ENCODE data around the gene AKAP13. TPM values are rescaled to one million over a fixed set of nuclear protein-coding genes. Genes with fewer than 3 reads are reported as not detected.
"Not testable (repeated sequence)": the region's sequence is repeated elsewhere in the genome, so short reads cannot be mapped to it uniquely, and the experiment has no call there.

Gene AKAP13
- total RNA-seq, 4 donors from 2014 or later: 332 to 362 (median 351) TPM

GRCh38 chr15:85479071-85479647 is 98.8 kb downstream of the AKAP13 start:
- Histone ChIP-seq H3K4me1 (peaks cover 0 to 64% (median 27%) of the 10 kb centered on the region in 4 donors), H3K36me3 (no peaks in the 10 kb centered on the region), H3K27ac (peak overlapping the region in 2 of 4 donors; percentile 36 to 50), H3K9me3 (no peaks in the 10 kb centered on the region), H3K27me3 (no peaks in the 10 kb centered on the region), H3K4me3 (no peak overlapping the region)
- no peak for DNase-seq (ENCODE audit: low spot score in 2 of 2)
- TF ChIP-seq CTCF (IDR thresholded peaks at IDR 0.05) (no peak), EP300 (IDR thresholded peaks at IDR 0.05) (no peak), POLR2A (IDR thresholded peaks at IDR 0.05) (no peak)
- 22 to 34% methylated on average over 4 of the region's 4 CpGs for WGBS, 2 donors

- 76 to 85% methylated on average over 6 of the region's 6 CpGs for WGBS, 2 donors
- no peak for TF ChIP-seq EP300 (IDR thresholded peaks at IDR 0.05)
- no peak for TF ChIP-seq POLR2A (IDR thresholded peaks at IDR 0.05)
- no peak for TF ChIP-seq CTCF (IDR thresholded peaks at IDR 0.05)
- Histone ChIP-seq H3K9me3 (no peaks in the 10 kb centered on the region), H3K4me1 (peaks cover 0 to 68% (median 27%) of the 10 kb centered on the region in 4 donors), H3K27ac (no peak overlapping the region), H3K4me3 (no peak overlapping the region), H3K27me3 (no peaks in the 10 kb centered on the region), H3K36me3 (no peaks in the 10 kb centered on the region)
- DNase-seq (ENCODE audit: low spot score in 2 of 2): no peak
Measured at GRCh38 chr15:85480923-85481322, 100.5 kb downstream of the AKAP13 start.

- not testable (repeated sequence) for H3K36me3 ChIP-seq; H3K27ac ChIP-seq; H3K27me3 ChIP-seq; H3K9me3 ChIP-seq; H3K4me3 ChIP-seq; DNase-seq (ENCODE audit: low spot score in 2 of 2)
- peaks cover 0 to 73% (median 27%) of the 10 kb centered on the region in 4 donors for H3K4me1 ChIP-seq
Measured at GRCh38 chr15:85481543-85481942, 101.1 kb downstream of the AKAP13 start.

- peaks cover 0 to 4% (median 0%) of the 10 kb centered on the region in 3 donors for H3K36me3 ChIP-seq
- H3K4me1 ChIP-seq: peaks cover 0 to 65% (median 27%) of the 10 kb centered on the region in 4 donors
- 25 to 29% methylated on average over 6 of the region's 6 CpGs for WGBS, 2 donors
- TF ChIP-seq CTCF (IDR thresholded peaks at IDR 0.05) (no peak), EP300 (IDR thresholded peaks at IDR 0.05) (no peak)
- no peaks in the 10 kb centered on the region for H3K27me3 ChIP-seq
- DNase-seq (ENCODE audit: low spot score in 2 of 2): no peak
- no peak overlapping the region for H3K4me3 ChIP-seq
- H3K9me3 ChIP-seq: no peaks in the 10 kb centered on the region
- peak overlapping the region; percentile 14 to 79 (median 29) for H3K27ac ChIP-seq
Measured at GRCh38 chr15:85482894-85483293, 102.5 kb downstream of the AKAP13 start.

DNA sequence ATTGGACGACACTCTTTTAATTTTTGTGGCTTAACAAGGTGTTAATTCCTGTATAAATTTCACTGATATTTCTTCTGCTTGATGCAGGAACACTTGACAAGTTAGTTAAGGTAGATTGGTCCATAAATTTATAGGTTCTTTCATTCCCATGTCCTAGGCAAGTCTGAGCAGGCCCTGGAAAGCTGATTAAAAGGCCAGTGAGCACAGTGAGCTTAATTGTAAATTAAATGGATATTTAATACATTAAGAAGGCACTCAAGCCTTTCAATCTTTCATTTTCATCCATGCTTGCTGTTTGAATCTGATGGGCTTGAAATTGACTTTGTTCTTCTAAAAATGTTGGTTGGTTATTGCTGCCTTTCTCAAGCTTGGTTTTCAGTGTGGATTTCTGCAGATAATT is 103.6 kb downstream of the AKAP13 start:
- not testable (repeated sequence) for H3K9me3 ChIP-seq; H3K4me3 ChIP-seq; DNase-seq (ENCODE audit: low spot score in 2 of 2); H3K36me3 ChIP-seq; H3K27me3 ChIP-seq; H3K27ac ChIP-seq
- peaks cover 0 to 56% (median 26%) of the 10 kb centered on the region in 4 donors for H3K4me1 ChIP-seq
- 90 to 96% methylated on average over 1 of the region's 1 CpG for WGBS, 2 donors

- not testable (repeated sequence) for H3K4me3 ChIP-seq; H3K27me3 ChIP-seq; DNase-seq (ENCODE audit: low spot score in 2 of 2); H3K9me3 ChIP-seq; H3K36me3 ChIP-seq
- peak overlapping the region in 2 of 4 donors; percentile 43 to 52 for H3K27ac ChIP-seq
- H3K4me1 ChIP-seq: peaks cover 0 to 56% (median 25%) of the 10 kb centered on the region in 4 donors
Measured at GRCh38 chr15:85484923-85485322, 104.5 kb downstream of the AKAP13 start.
